Hepatocyte (in vitro differentiated cells): ENCODE data around the gene PLA2G4C. TPM values are rescaled to one million over a fixed set of nuclear protein-coding genes. Genes with fewer than 3 reads are reported as not detected.

ENCODE experiments used
- DNase-seq: peaks from one replicate; pipeline ENCODE4 v3.0.0-alpha.2; 2016; ENCODE audit warnings: low spot score
- H2AFZ ChIP-seq: fragments of 200-600 bp; sonication (generic); 2 replicates; pipeline ENCODE4 v1.6.0; 2016; ENCODE audit warnings: antibody characterized with exemption, mild to moderate bottlenecking
- H3K27ac ChIP-seq: fragments of 200-600 bp; sonication (generic); 2 replicates; pipeline ENCODE4 v1.5.1; 2016; ENCODE audit warnings: mild to moderate bottlenecking
- H3K27me3 ChIP-seq: fragments of 200-600 bp; sonication (generic); 2 replicates; pipeline ENCODE4 v1.6.1; 2016
- H3K36me3 ChIP-seq: fragments of 200-600 bp; sonication (generic); replicated peaks from 2 replicates; pipeline ENCODE4 v1.5.1; 2016; ENCODE audit warnings: low read depth; ENCODE audit not compliant: insufficient read depth
- H3K4me1 ChIP-seq: fragments of 200-600 bp; sonication (generic); 2 replicates; pipeline ENCODE4 v1.5.1; 2016; ENCODE audit warnings: mild to moderate bottlenecking, moderate library complexity; ENCODE audit not compliant: insufficient read depth
- H3K4me2 ChIP-seq: fragments of 200-600 bp; sonication (generic); 2 replicates; pipeline ENCODE4 v1.6.0; 2016
- H3K4me3 ChIP-seq: fragments of 200-600 bp; sonication (generic); 2 replicates; pipeline ENCODE4 v1.5.1; 2016; ENCODE audit warnings: mild to moderate bottlenecking
- H3K79me2 ChIP-seq: fragments of 200-600 bp; sonication (generic); 2 replicates; pipeline ENCODE4 v1.6.0; 2017; ENCODE audit warnings: mild to moderate bottlenecking
- H3K9me2 ChIP-seq: fragments of 200-600 bp; sonication (generic); replicated peaks from 2 replicates; pipeline ENCODE4 v1.6.0; 2017; ENCODE audit warnings: mild to moderate bottlenecking; ENCODE audit not compliant: insufficient read depth
- H3K9me3 ChIP-seq: fragments of 200-600 bp; sonication (generic); 2 replicates; pipeline ENCODE4 v1.5.1; 2016; ENCODE audit warnings: low read depth, mild to moderate bottlenecking
- H4K20me1 ChIP-seq: fragments of 200-600 bp; sonication (generic); 2 replicates; pipeline ENCODE4 v1.6.0; 2016; ENCODE audit warnings: mild to moderate bottlenecking; ENCODE audit not compliant: insufficient read depth, poor library complexity, severe bottlenecking
- EZH2 ChIP-seq: fragments of 200-600 bp; sonication (generic); IDR thresholded peaks from 2 replicates; pipeline ENCODE4 v1.6.1; 2016; ENCODE audit warnings: antibody characterized with exemption, mild to moderate bottlenecking, borderline replicate concordance
- EZH2phosphoT487 ChIP-seq: fragments of 200-600 bp; sonication (generic); IDR thresholded peaks from one replicate; pipeline ENCODE4 v1.6.1; 2018; ENCODE audit warnings: antibody characterized with exemption, mild to moderate bottlenecking, low read depth, moderate library complexity; ENCODE audit not compliant: unreplicated experiment, severe bottlenecking
- WGBS: methylation state at CpG from one replicate; pipeline ENCODE4 v1.1.6; 2016; ENCODE audit warnings: low lambda C conversion rate; ENCODE audit errors: missing lambda C conversion rate; 5-methylcytosine and 5-hydroxymethylcytosine counted together
- polyA plus RNA-seq: library from polyadenylated mRNA; unstranded; fragments of >200 nt; fragmentation: Nextera tagmentation; extraction: Ambion mirVana; gene quantifications from 2 replicates; pipeline ENCODE4 v1.2.1, GENCODE V29; 2016
- total RNA-seq: library from RNA; depleted of rRNA; stranded (reverse); fragments of >200 nt; gene quantifications from 2 replicates; pipeline ENCODE4 v1.2.3, GENCODE V29; 2014
- TF ChIP-seq, protein P1 (sequence below): fragments of 200-600 bp; sonication (generic); IDR thresholded peaks from 2 replicates; pipeline ENCODE4 v1.5.1; 2016; ENCODE audit warnings: antibody characterized with exemption, mild to moderate bottlenecking; ENCODE audit not compliant: poor library complexity

PLA2G4C gene
- total and polyA plus RNA-seq, 2 experiments from 2014 or later = 2.0 to 5.4 TPM

GRCh38 chr19:48136547-48136946 is 25.9 kb upstream of the PLA2G4C start:
- H4K20me1 ChIP-seq = no peaks in the 10 kb centered on the region
- no peak overlapping the region for H2AFZ ChIP-seq
- no peaks in the 10 kb centered on the region for H3K27me3 ChIP-seq
- H3K9me3 ChIP-seq = no peaks in the 10 kb centered on the region
- no peak overlapping the region for H3K4me3 ChIP-seq
- H3K36me3 ChIP-seq = no peaks in the 10 kb centered on the region
- H3K79me2 ChIP-seq = no peaks in the 10 kb centered on the region
- TF ChIP-seq EZH2 (no peak), EZH2phosphoT487 (no peak)
- TF ChIP-seq, protein P1, sequence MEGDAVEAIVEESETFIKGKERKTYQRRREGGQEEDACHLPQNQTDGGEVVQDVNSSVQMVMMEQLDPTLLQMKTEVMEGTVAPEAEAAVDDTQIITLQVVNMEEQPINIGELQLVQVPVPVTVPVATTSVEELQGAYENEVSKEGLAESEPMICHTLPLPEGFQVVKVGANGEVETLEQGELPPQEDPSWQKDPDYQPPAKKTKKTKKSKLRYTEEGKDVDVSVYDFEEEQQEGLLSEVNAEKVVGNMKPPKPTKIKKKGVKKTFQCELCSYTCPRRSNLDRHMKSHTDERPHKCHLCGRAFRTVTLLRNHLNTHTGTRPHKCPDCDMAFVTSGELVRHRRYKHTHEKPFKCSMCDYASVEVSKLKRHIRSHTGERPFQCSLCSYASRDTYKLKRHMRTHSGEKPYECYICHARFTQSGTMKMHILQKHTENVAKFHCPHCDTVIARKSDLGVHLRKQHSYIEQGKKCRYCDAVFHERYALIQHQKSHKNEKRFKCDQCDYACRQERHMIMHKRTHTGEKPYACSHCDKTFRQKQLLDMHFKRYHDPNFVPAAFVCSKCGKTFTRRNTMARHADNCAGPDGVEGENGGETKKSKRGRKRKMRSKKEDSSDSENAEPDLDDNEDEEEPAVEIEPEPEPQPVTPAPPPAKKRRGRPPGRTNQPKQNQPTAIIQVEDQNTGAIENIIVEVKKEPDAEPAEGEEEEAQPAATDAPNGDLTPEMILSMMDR = no peak
- no peak for DNase-seq
- no peak overlapping the region for H3K4me2 ChIP-seq
- H3K27ac ChIP-seq = no peak overlapping the region
- 96% methylated on average over 4 of the region's 4 CpGs for WGBS
- H3K9me2 ChIP-seq = no peaks in the 10 kb centered on the region
- no peaks in the 10 kb centered on the region for H3K4me1 ChIP-seq

GRCh38 chr19:48135411-48135810 is 24.8 kb upstream of the PLA2G4C start:
- Histone ChIP-seq H3K4me1 (no peaks in the 10 kb centered on the region), H2AFZ (no peak overlapping the region), H3K27me3 (no peaks in the 10 kb centered on the region), H3K27ac (no peak overlapping the region), H3K79me2 (no peaks in the 10 kb centered on the region), H4K20me1 (no peaks in the 10 kb centered on the region), H3K4me2 (no peak overlapping the region), H3K9me2 (no peaks in the 10 kb centered on the region), H3K36me3 (no peaks in the 10 kb centered on the region), H3K4me3 (no peak overlapping the region), H3K9me3 (no peaks in the 10 kb centered on the region)
- 94% methylated on average over 8 of the region's 8 CpGs for WGBS
- TF ChIP-seq, protein P1 = no peak
- no peak for TF ChIP-seq EZH2
- no peak for TF ChIP-seq EZH2phosphoT487
- DNase-seq = peak; percentile 23

DNA sequence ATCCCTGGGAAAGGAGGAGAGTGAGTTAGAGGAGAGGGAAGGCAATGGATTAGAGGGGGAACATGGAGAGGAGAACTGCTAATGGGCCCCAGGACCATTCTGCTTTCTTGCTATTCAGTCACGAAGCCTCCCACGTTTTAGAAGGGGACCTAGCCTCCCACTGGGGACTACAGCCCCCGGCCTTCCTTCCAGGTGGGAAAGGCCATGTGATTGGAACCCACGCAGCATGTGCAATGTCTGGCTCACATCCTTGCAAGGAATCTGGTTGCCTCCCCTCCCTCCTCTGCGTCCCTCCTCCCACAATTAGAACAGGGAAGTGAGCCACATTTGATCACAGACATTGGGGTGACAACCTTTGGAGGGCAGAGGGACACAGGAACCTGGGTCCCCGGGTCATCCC is 22.5 kb upstream of the PLA2G4C start:
- 93% methylated on average over 6 of the region's 6 CpGs for WGBS
- no peak overlapping the region for H3K4me2 ChIP-seq
- no peak overlapping the region for H2AFZ ChIP-seq
- no peaks in the 10 kb centered on the region for H3K4me1 ChIP-seq
- no peak overlapping the region for H3K4me3 ChIP-seq
- H3K79me2 ChIP-seq = no peaks in the 10 kb centered on the region
- TF ChIP-seq, protein P1 = no peak
- TF ChIP-seq EZH2phosphoT487 (no peak), EZH2 (no peak)
- DNase-seq = no peak
- no peaks in the 10 kb centered on the region for H3K27me3 ChIP-seq
- H3K9me3 ChIP-seq = no peaks in the 10 kb centered on the region
- no peaks in the 10 kb centered on the region for H3K36me3 ChIP-seq
- H3K27ac ChIP-seq = no peak overlapping the region
- no peaks in the 10 kb centered on the region for H4K20me1 ChIP-seq
- H3K9me2 ChIP-seq = no peaks in the 10 kb centered on the region

GRCh38 chr19:48127561-48127960 is 16.9 kb upstream of the PLA2G4C start:
- H4K20me1 ChIP-seq = no peaks in the 10 kb centered on the region
- no peak overlapping the region for H3K27ac ChIP-seq
- no peaks in the 10 kb centered on the region for H3K36me3 ChIP-seq
- H3K9me3 ChIP-seq = no peaks in the 10 kb centered on the region
- 98% methylated on average over 6 of the region's 6 CpGs for WGBS
- H3K4me2 ChIP-seq = no peak overlapping the region
- no peak overlapping the region for H2AFZ ChIP-seq
- H3K4me3 ChIP-seq = no peak overlapping the region
- H3K27me3 ChIP-seq = no peaks in the 10 kb centered on the region
- TF ChIP-seq, protein P1 = no peak
- TF ChIP-seq EZH2 (no peak), EZH2phosphoT487 (no peak)
- H3K9me2 ChIP-seq = no peaks in the 10 kb centered on the region
- peaks cover 5% of the 10 kb centered on the region for H3K4me1 ChIP-seq
- no peaks in the 10 kb centered on the region for H3K79me2 ChIP-seq
- DNase-seq = no peak
